Measurements from ENCODE around the gene MCAT.

The MCAT gene

GRCh38 chr22:43098356-43098755, 44.8 kb downstream of the MCAT start:
- in situ Hi-C loops (cut with HindIII; ENCODE audit: low sequenced_read_pairs): no loop called here

GRCh38 chr22:43096420-43096819, 46.8 kb downstream of the MCAT start:
- in situ Hi-C loops (cut with HindIII; ENCODE audit: low sequenced_read_pairs): no loop called here

DNA sequence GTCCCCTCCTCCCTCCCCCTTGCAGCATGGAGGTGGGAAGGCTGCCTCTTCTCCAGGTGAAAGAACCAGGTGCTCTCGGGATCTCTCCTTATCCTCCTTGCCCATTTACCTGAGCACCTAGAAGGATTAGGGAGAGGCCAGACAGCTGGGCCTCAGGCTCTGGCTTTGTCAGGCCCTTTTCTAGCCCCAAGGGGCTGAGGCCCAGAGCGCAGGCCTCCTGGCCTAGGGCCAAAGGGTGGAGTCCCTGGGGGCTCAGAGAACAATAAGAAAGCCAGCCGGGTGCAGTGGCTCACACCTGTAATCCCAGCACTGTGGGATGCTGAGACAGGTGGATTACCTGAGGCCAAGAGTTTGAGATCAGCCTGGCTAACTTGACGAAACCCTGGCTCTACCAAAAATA, 48.6 kb downstream of the MCAT start:
- in situ Hi-C loops (cut with HindIII; ENCODE audit: low sequenced_read_pairs): no loop called here

GRCh38 chr22:43094085-43094484, 49.1 kb downstream of the MCAT start:
- in situ Hi-C loops (cut with HindIII; ENCODE audit: low sequenced_read_pairs): no loop called here

- in situ Hi-C loops (cut with HindIII; ENCODE audit: low sequenced_read_pairs): no loop called here
These were observed 51.1 kb downstream of the MCAT start for GRCh38 chr22:43092085-43092484.

DNA sequence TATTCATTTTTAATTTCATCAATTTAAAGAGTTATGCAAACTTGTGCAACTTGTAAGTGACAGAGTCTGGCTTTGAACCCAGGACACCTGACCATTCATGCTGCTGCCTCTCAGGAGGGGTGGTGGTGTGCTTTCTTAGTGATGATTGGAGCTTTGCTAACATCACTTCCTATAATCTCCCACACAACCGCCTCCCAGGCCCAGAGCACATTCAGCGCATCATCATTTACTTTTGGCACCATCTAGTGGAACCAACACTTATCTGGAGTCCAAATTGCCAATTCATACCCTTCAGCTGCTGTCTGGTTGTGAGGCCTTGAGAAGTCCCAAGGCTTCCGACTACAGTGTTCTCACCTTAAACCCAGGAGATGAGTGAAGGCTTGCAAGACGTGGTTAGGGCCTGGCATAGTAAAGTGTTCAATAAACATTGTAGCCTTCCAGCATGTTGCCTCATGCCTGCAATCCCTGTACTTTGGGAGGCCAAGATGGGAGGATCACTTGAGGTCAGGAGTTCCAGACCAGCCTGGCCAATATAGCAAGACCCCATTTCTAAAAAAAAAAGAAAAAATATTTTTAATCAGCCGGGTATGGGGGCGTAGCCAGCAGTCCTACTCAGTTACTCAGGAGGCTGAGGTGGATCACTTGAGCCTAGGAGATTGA, 52.9 kb downstream of the MCAT start:
- in situ Hi-C loops (cut with HindIII; ENCODE audit: low sequenced_read_pairs): no loop called here

- in situ Hi-C loops (cut with HindIII; ENCODE audit: low sequenced_read_pairs): no loop called here
These were observed 54.0 kb downstream of the MCAT start, which contains the start of gene TTLL1 for GRCh38 chr22:43088984-43089717. TSS of gene TTLL1 (minus strand) at chr22:43089391. CDS start at chr22:43075586, 13,805 bp downstream.

GRCh38 chr22:43088627-43088983, 54.6 kb downstream of the MCAT start:
- in situ Hi-C loops (cut with HindIII; ENCODE audit: low sequenced_read_pairs): no loop called here

DNA sequence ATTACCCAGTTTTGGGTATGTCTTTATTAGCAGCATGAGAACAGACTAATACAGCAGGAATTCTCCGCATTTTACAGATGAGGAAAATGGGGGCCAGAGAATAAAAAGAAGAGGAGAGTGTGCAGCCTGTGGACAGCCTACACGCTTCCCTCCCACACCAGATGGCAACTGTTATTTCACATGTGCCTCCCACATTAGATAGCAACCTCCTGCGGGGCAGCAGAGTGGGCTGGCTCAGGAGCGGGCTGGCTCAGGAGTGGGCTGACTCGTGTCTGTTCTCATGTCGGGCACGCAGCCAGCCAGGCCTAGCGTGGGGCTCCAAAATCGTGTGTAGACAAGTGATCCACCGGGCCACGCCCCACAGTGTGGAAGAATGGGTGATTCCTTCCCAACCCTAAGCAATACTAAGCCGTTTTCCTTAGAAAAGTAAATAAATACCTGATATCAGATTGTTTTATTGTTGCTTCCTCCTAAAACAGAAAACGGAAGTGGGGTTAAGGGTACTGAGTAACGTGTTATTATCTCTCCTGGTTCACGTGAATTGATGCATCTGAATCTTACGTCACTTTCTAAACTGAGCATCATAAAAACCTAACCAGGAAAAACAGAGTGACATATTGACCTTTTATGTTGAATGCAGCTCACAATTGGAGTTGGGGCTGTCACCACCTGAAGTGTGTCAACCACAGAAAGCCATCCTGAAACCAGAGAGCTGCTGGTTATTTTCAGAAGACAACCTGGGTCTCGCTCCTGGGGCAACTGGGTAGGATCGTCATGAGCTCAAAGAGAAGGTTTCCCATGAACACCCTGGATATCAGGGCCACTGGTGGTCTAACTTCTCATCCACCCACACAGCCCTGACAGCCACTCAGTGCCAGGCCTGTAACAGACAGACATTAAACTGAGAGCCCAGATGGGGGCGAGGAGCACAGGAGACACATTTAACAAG, 57.3 kb downstream of the MCAT start:
- in situ Hi-C loops (cut with HindIII; ENCODE audit: low sequenced_read_pairs): no loop called here
